Islet precursor cell (in vitro differentiated cells): Measurements from ENCODE around the gene IFRD2.
"Not testable (repeated sequence)": the region's sequence is repeated elsewhere in the genome, so short reads cannot be mapped to it uniquely, and the experiment has no call there.

Experiments
- DNase-seq: peaks from one replicate; pipeline ENCODE4 v3.0.0-alpha.2; 2018

Gene IFRD2

GRCh38 chr3:50278880-50279224 is 13.4 kb downstream of the IFRD2 start, which contains the start of gene LSMEM2:
TSS of gene LSMEM2 (plus strand) at chr3:50279087. CDS start at chr3:50279114, 27 bp downstream.
- no peak for DNase-seq

DNA sequence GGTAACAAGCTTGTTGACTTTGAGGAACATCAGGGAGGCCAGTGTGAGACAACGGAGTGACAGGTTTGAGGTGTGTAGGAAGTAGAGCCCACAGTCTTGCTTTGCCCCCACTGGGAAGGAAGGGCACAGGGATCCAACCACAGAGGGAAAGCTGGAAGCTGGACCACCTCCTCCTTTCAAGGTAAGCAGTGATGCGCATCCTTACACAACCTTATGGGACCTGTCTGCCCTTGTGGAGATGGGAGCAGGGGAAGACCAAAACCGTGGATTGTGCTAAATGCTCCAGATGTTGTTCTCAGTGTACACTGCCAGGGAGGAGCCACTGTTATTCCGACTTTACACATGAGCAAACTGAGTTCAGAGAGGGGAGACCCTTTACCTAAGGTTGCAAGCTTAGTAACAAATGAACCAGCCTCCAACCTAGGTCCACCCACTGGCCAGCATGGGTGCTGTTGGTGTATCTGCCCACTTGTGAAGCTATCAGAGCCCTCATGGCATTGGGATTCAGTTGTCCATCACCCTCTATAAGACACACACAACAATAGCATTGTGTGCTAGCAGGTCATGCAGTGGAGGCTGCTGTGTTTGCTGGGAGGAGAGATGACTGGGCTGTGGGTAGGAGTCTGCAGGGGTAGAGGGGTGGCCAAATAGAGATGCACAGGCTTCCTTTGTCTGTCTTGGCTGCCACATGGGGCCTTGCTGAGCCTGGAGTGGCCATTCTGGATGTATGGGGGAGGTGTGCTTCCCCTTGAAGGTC is 13.9 kb downstream of the IFRD2 start:
- DNase-seq: no peak

- DNase-seq: no peak
Observed at GRCh38 chr3:50276762-50277101, 15.5 kb downstream of the IFRD2 start.

DNA sequence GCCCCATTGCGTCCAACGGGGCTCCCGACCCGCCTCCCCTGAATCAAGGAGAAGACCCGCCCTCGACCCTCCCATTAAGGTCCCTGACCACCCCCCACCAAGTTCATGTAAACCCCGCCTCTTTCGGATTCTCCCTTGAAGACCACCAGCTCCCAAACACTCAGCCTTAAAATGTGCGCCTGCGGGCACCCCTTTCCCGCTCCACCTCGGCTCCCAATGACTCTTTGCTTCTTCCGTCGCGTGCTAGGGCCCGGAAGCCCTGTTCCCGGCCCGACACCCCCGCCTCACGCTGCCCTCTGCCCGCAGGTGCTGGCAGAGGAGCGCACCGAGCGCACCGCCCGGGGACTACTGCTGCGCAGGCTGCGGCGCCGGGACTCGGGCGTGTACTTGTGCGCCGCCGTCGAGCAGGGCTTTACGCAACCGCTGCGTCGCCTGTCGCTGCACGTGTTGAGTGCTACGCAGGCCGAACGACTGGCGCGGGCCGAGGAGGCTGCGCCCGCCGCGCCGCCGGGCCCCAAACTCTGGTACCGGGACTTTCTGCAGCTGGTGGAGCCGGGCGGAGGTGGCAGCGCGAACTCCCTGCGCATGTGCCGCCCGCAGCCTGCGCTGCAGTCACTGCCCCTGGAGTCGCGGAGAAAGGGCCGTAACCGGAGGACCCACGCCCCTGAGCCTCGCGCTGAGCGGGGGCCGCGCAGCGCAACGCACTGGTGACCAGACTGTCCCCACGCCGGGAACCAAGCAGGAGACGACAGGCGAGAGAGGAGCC is 16.1 kb downstream of the IFRD2 start:
- DNase-seq: no peak

DNA sequence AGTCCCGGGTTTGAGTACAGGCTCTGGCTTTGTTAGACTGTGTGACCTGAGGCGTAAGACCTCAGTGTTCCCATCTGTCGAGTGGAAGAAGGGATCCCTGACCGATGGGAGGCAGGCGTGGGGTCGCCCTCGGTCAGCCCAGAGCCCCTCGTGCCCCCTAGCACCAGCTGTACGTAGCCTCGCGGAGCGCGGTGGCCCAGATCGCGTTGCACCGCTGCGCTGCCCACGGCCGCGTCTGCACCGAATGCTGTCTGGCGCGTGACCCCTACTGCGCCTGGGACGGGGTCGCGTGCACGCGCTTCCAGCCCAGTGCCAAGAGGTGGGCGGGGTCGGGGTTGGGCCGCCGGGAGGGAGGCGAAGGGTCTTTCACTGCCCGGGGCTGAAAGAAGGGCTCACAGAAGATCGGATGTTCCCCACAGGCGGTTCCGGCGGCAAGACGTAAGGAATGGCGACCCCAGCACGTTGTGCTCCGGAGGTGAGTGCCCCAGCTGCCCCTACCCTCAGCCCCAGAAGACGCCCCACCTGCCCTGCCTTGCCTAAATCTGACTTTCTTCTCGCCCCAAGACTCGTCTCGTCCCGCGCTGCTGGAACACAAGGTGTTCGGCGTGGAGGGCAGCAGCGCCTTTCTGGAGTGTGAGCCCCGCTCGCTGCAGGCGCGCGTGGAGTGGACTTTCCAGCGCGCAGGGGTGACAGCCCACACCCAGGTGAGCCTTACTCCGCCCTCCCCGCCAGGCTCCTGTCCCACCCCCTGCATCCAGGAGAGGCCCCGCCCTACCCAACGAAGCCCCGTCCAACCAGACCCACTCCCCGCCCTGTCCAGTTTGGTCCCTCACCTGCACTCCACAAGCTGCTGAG is 16.9 kb downstream of the IFRD2 start:
- DNase-seq: no peak

DNA sequence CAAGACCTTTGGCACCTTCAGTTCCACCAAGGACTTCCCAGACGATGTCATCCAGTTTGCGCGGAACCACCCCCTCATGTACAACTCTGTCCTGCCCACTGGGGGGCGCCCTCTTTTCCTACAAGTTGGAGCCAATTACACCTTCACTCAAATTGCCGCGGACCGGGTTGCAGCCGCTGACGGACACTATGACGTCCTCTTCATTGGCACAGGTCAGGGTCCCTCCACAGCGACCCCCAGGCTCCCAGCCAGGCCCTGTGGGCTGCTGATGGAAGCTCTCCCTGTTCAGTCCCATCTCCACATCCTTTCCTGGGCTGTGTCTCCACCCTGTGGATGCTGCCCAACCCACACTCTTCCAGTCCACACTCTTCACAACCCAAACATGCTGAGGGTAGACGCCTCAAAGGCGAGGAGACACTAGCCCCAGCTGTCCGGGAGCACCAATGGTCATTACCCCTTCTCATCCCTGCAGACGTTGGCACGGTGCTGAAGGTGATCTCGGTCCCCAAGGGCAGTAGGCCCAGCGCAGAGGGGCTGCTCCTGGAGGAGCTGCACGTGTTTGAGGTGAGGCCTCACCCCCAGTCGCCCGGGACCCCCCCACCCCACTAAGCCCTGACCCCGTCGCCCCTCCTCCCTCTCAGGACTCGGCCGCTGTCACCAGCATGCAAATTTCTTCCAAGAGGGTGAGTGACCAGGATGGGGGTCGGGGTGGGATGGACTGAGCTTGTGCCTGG is 17.7 kb downstream of the IFRD2 start:
- peak; percentile 87 for DNase-seq

- no peak for DNase-seq
Observed at GRCh38 chr3:50273689-50274065, 18.6 kb downstream of the IFRD2 start.

DNA sequence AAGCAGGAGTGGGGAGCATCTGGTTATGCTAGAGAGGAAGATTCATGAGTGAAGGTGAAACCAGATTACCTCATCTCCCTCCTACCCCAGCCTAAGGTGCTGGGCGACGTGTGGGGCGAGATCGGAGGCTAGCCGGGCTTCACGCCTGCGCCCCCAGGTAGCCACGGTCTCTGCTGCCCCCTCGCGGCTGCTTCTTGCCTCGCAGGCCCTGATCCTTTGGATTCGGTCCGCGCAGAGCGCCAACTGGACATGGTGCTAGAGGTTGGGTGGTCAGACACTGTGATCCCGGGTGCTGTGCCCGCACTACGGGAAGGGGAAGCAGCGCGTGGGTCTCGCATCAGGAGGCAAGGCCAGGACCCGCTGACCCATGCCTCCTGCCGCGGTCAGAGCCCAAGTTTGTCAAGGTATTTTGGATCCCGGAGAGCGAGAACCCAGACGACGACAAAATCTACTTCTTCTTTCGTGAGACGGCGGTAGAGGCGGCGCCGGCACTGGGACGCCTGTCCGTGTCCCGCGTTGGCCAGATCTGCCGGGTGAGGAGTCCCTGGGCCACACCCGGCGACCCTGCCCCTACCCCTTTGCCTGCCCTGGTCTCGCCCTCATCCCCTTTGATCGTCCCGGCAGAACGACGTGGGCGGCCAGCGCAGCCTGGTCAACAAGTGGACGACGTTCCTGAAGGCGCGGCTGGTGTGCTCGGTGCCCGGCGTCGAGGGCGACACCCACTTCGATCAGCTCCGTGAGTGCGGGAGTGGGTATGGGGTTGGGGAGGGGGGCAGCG is 19.1 kb downstream of the IFRD2 start:
- peak; percentile 93 for DNase-seq

DNA sequence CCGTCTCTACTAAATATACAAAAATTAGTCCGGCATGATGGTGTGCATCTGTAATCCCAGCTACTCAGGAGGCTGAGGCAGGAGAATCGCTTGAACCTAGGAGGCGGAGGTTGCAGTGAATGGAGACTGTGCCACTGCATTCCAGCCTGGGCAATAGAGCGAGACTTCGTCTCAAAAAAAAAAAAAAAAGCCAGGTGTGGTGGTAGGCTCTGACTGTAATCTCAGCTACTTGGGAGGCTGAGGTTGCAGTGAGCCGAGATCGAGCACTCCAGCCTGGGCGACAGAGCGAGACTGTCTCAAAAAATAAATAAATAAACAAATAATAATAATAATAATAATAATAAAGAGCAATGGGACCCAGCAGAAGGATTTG is 19.7 kb downstream of the IFRD2 start:
- not testable (repeated sequence) for DNase-seq

DNA sequence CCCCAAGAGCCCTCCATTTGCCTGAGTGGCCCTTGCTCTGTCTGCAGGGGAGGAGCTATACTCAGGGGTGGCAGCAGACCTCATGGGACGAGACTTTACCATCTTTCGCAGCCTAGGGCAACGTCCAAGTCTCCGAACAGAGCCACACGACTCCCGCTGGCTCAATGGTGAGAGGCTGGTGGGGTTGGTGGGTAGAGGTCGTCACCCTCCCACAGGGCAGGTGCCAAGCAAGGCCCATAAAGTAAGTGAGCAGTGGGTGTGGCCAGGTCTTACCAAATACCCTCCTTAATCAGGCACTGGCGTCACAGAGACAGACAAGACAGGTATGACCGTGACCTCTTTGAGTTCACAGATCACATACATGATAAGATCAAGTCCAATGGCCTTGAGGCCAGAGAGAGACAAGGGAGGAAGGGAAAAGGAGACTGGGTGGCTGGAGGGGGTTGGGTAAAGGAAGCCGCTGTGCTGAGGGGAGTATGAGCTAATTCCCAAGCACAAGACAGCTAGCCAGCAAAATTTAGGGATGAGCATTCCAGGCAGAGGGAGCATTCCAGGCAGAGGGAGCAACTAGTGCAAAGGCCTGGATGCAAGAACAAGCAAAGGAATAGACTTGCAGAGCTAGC is 20.8 kb downstream of the IFRD2 start:
- peak; percentile 82 for DNase-seq

DNA sequence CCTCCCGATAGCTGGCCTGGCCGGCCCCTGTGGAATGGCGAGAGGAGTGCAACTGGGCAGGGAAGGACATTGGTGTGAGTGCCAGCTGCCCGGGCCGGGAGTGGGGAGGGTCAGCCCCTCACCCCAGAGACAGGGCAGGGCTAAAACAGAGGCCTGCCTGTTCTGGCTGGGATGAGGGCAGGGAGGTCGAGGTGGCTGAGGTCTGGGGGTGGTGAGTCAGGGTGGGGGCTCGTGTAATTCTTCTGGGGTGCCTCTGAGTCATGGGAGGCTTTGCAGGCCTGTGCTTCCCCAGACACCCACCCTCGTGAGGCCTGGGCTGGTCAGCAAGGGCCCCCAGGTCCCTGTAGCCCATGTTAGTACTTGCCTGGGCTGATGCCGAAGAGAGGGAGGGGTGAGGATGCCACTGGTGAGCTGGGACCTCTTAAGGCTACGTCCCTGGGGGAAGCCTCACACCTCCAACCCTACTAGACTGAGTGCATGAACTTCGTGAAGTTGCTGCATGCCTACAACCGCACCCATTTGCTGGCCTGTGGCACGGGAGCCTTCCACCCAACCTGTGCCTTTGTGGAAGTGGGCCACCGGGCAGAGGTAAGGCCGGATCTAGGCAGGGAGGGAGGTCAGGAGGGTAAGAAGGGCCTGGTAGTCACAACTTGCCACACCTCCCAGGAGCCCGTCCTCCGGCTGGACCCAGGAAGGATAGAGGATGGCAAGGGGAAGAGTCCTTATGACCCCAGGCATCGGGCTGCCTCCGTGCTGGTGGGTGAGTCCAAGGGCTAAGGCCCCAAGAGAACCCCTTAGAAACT is 21.6 kb downstream of the IFRD2 start:
- no peak for DNase-seq

DNA sequence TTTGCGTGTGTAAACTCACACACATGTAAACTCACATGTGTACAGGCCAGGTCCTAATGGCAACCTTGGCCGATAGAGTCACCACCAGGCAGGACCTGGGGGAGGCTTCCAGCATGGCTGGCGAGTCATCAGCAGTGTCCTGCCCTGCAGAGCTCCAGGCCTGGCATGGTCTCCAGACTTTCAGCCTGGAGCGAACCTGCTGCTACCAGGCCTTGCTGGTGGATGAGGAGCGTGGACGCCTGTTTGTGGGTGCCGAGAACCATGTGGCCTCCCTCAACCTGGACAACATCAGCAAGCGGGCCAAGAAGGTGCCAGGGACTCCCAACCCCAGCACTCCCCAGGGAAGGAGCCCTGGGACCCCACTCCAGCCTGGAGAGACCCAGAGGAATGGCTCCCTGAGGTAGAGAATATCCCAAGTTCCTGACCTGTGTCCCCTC is 22.2 kb downstream of the IFRD2 start:
- peak; percentile 78 for DNase-seq

- no peak for DNase-seq
Observed at GRCh38 chr3:50269460-50269859, 22.8 kb downstream of the IFRD2 start.

DNA sequence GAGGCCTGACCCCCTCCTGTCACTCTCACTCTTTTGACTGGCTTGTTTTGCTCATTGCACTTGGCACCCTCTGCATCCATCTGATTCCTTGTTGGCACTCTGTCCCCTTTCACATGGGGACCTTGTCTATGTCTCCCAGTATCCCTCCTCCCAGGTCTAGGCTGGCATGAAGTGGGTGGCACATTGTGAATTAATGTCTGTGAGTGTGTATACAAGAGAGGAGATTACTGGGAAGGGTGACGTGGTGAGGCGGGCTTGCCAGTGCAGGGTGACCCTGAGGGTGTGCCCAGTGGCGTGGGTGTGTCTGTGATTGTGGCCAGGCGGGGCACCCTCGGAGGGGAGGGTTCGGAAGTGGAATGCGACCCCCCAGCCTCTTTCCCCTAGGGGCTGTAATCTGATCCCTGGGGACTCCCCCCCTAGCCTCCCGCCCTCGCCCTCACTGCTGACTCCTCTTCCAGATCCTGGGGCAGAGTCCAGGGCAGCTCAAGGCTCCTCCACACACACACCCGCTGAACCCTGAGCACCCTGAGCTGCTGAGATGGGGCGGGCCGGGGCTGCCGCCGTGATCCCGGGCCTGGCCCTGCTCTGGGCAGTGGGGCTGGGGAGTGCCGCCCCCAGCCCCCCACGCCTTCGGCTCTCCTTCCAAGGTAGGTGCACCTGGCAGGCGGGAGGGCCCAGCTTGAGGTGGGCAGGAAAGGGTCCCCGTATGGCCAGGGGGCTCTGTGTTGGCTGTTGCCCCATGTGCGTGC is 23.4 kb downstream of the IFRD2 start, which contains the start of gene SEMA3B:
Gene SEMA3B, plus strand, starts transcription at position 445 of the 749 bp plus-strand sequence. Its CDS starts 94 bp downstream, at position 539.
- no peak for DNase-seq

DNA sequence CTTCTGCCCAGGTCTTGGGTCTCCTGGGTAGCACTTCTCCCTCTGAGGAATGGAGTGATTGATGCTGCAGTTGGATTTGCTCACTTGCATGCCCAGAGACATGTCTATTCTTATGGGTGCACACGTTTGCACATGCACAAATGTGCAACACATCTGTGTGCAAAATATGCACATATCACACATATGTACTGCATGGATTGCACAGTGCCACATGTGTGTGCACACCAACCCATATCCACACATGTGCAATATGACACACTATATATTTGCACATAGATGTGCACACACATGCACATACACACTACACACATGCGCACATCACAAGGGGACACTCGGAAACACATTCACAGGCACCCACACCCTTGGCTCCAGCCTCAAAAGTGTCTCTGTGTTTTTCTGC is 24.0 kb downstream of the IFRD2 start:
- DNase-seq: no peak

GRCh38 chr3:50267280-50267913 is 24.8 kb downstream of the IFRD2 start:
- no peak for DNase-seq

DNA sequence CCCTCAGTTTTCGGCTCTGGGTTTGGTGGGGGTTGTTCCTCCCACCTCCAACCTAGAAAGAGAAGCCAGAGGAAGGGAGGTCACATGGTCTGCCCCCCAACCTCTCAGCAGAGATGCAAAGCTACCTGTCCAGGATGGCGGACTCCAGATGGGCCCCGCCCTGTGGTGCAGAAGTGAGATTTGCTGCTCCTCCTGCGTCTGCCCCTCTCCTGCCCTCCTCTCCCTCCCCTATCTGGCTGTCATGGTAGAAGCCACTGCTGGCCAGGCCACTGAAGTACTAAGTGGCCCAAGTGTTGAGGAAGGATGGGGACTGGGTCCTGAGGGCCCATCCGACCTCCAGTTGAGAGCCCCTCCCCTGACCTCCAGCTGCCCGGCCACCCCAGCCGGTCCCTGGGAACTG is 25.4 kb downstream of the IFRD2 start:
- no peak for DNase-seq

DNA sequence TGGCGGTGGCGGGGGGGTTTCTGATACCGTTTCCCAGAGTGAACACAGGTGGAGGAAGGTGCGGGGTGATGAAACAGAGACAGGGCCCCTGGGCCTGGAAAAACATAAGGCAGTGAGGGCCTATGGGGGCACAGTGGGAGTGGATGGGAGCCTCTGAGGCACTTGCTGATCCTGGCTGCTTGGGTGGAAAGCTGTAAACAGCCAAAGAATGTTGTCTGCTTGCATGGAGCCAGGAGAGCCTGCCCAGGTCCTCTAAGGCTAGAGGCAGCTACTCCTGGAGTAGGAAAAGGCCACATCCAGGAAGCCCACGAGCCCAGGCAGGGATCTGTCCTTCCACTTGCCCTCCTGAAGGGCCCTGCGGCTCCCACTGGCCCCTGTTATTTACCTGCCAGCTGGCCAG is 26.2 kb downstream of the IFRD2 start:
- no peak for DNase-seq

DNA sequence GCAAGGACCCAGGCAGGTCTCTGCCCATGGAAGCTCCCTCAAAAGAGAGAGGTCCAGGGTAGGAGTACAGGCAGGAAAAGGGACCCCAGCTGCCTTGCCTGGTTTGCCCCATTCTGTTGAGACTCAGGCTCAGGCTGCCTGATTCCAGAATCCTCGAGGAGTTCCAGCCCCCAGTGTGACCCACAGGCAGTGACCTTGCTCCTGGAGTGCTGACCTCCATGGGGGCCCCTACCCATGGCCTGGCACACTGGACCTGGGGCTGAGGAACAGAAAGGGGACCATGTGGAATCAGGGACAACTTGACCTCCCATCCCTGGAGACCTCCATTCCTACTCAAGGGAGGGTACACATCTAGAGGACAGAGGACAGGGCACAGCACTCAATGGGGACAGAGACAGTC is 26.7 kb downstream of the IFRD2 start:
- no peak for DNase-seq
